Thymus (tissue), 11 donors: ENCODE data around the gene CFAP97. TPM values are rescaled to one million over a fixed set of nuclear protein-coding genes. Genes with fewer than 3 reads are reported as not detected.

Experiments used
- DNase-seq, 9 donors: peaks; one replicate each; pipeline ENCODE4 v3.0.0-alpha.2; 2013; ENCODE audit warnings: low spot score in 9 of 9, low read depth in 6 of 9, missing footprints in 1 of 9
- H3K27ac ChIP-seq, 2 donors: one replicate each; pipeline ENCODE4 v1.5.1; 2013; ENCODE audit warnings: control low read depth in 1 of 2, low read depth in 1 of 2, low read length in 1 of 2, mild to moderate bottlenecking in 1 of 2, moderate library complexity in 1 of 2
- H3K27me3 ChIP-seq, 2 donors: one replicate each; pipeline ENCODE4 v1.5.1; 2013; ENCODE audit warnings: low read length in 1 of 2; ENCODE audit not compliant: control insufficient read depth in 2 of 2, insufficient read depth in 1 of 2
- H3K36me3 ChIP-seq, 2 donors: one replicate each; pipeline ENCODE4 v1.5.1; 2013; ENCODE audit warnings: low read length in 1 of 2, mild to moderate bottlenecking in 1 of 2, moderate library complexity in 1 of 2; ENCODE audit not compliant: control insufficient read depth in 2 of 2, insufficient read depth in 2 of 2
- H3K4me1 ChIP-seq, 2 donors: one replicate each; pipeline ENCODE4 v1.5.1; 2013; ENCODE audit warnings: low read length in 2 of 2; ENCODE audit not compliant: control insufficient read depth in 2 of 2, insufficient read depth in 2 of 2
- H3K4me3 ChIP-seq, 2 donors: one replicate each; pipeline ENCODE4 v1.5.1; 2013; ENCODE audit warnings: low read length in 2 of 2, control low read depth in 1 of 2, mild to moderate bottlenecking in 1 of 2
- H3K9me3 ChIP-seq, 2 donors: one replicate each; pipeline ENCODE4 v1.5.1; 2013; ENCODE audit warnings: low read length in 1 of 2, mild to moderate bottlenecking in 1 of 2; ENCODE audit not compliant: control insufficient read depth in 2 of 2, insufficient read depth in 1 of 2
- WGBS: extraction: QIAGEN DNeasy Blood & Tissue Kit; methylation state at CpG from one replicate; pipeline ENCODE4 v1.1.7; 2013; 5-methylcytosine and 5-hydroxymethylcytosine counted together
- polyA plus RNA-seq: library from polyadenylated mRNA; stranded (reverse); fragments of 200-250 nt; gene quantifications from one replicate; pipeline ENCODE4 v1.2.3, GENCODE V29; 2013
- total RNA-seq: library from RNA; stranded (reverse); fragments of 120-200 nt; gene quantifications from one replicate; pipeline ENCODE4 v1.2.4, GENCODE V29; 2013
- donor health status: healthy.

Gene CFAP97
- total and polyA plus RNA-seq, 2 donors = 9.5 to 12.8 TPM

DNA sequence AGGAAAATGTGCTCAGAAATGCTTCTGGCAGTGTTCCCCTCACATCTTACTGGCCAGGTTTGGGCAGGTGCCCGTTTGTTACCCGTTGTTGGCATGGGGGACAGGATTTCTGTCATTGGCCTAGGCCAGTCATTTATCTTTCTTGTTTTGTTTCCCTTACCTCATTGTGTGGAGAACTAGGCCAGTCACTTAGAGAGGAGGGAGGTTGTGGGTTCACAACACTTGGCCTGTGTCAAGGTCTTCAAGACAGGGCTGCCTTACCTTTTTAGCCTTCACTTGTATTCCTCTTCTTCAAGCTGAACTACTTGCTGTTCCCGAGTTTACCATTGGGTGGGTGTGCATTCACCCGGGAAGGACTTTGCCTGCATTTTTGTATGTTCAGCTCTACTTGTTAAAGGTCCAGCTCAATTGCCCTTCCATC is 23.3 kb upstream of the CFAP97 start:
- H3K4me1 ChIP-seq = no peaks in the 10 kb centered on the region
- no peak overlapping the region for H3K27ac ChIP-seq
- H3K36me3 ChIP-seq = no peaks in the 10 kb centered on the region
- no peak for DNase-seq
- H3K9me3 ChIP-seq = no peaks in the 10 kb centered on the region
- no peaks in the 10 kb centered on the region for H3K27me3 ChIP-seq
- H3K4me3 ChIP-seq = no peak overlapping the region
- 80% methylated on average over 4 of the region's 4 CpGs for WGBS

DNA sequence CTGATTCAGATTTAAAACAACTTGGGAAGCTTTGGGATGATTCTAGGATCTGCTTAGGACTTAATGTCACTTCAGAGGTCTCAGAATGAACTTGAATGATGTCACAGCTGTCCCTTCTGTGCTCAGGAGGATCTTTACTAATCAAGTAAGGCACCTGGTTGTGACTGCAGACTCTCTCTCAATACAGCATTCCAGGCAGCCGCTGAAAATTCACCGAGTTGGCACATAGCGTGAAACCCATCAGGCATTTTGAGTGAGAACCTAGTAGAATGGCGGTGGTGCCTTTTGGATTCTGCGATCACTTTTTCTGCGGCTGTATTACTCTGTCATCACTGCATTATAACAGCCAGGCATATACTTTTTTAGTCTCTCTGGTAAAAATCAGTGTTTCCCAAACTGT is 22.1 kb upstream of the CFAP97 start:
- no peaks in the 10 kb centered on the region for H3K9me3 ChIP-seq
- no peak for DNase-seq
- H3K4me3 ChIP-seq = no peak overlapping the region
- no peaks in the 10 kb centered on the region for H3K36me3 ChIP-seq
- H3K4me1 ChIP-seq = no peaks in the 10 kb centered on the region
- WGBS = 98% methylated on average over 6 of the region's 6 CpGs
- H3K27ac ChIP-seq = no peak overlapping the region
- H3K27me3 ChIP-seq = no peaks in the 10 kb centered on the region

DNA sequence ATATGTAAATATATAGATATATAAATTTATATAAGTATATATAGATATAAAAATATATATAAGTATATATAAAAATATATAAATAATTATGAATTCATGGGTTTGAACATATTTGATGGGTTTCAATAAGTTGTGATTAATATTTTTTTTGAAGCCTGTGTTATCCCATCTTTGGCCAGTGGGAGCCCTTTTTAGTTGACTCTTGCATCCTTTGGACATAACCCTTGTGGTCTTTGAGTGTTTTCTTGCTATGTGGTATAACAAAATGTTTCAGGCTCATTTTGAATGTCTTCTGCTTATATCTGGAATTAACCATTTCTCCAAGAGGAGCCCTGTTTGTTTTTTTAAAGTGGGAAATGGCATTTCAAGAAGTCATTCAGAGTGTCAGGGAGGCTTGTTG is 20.8 kb upstream of the CFAP97 start:
- no peaks in the 10 kb centered on the region for H3K4me1 ChIP-seq
- no peaks in the 10 kb centered on the region for H3K9me3 ChIP-seq
- no peak overlapping the region for H3K27ac ChIP-seq
- DNase-seq = no peak
- no peak overlapping the region for H3K4me3 ChIP-seq
- no peaks in the 10 kb centered on the region for H3K27me3 ChIP-seq
- H3K36me3 ChIP-seq = no peaks in the 10 kb centered on the region

DNA sequence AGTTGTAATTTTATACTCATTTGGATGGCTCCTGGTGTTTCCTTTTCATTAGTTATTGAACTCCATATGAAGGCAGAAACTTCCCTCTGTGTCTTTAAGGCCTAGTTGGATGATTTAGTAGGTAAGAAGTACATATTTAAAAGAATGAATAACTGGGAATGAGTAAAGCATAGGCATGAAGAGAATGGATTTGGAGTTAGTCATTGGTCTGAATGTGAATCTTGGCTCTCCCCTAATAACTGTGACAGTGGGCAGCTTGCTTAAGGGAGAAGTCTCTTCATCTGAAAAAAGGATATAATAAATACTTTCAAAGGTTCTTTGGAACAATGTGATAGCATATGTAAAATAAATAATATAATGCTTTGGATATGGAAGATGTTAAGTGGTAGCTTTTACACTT is 18.8 kb upstream of the CFAP97 start:
- Histone ChIP-seq H3K4me3 (no peak overlapping the region), H3K27me3 (no peaks in the 10 kb centered on the region), H3K9me3 (no peaks in the 10 kb centered on the region), H3K4me1 (no peaks in the 10 kb centered on the region), H3K36me3 (no peaks in the 10 kb centered on the region), H3K27ac (no peak overlapping the region)
- DNase-seq = no peak

DNA sequence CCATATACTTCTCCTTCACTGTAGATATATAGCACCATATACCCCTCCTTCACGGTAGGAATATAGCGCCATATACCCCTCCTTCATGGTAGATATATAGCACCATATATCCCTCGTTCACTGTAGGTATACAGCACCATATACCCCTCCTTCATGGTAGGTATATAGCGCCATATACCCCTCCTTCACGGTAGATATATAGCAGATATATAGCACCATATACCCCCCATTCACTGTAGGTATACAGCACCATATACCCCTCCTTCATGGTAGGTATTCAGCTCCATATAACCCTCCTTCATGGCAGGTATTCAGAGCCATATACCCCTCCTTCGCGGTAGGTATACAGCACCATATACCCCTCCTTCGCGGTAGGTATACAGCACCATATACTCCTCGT is 18.1 kb upstream of the CFAP97 start:
- Histone ChIP-seq H3K27me3 (no peaks in the 10 kb centered on the region), H3K4me1 (no peaks in the 10 kb centered on the region), H3K9me3 (no peaks in the 10 kb centered on the region), H3K36me3 (no peaks in the 10 kb centered on the region), H3K27ac (no peak overlapping the region), H3K4me3 (no peak overlapping the region)
- WGBS = 85% methylated on average over 10 of the region's 10 CpGs
- no peak for DNase-seq

DNA sequence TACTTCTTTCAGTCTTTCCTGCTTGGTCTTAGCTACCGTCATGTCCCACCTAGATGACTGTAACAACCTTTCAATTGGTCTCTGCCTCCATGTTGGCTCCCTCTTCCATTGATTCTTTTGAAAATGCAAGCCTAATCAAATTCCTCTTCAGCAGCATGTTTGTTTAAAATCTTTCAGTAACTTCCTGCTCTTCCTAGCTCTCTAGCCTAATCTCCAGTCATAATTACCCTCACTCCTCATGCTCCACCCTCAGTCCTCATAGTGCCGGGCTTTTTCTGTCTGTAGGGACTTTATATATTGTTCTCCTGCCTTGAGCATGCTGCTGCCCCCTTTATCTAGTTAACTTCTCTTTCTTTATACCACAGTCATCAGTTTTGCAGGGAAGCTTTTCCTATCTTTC is 17.7 kb upstream of the CFAP97 start:
- DNase-seq = no peak
- whole genome bisulfite sequencing = over 99% methylated on average over 2 of the region's 2 CpGs

DNA sequence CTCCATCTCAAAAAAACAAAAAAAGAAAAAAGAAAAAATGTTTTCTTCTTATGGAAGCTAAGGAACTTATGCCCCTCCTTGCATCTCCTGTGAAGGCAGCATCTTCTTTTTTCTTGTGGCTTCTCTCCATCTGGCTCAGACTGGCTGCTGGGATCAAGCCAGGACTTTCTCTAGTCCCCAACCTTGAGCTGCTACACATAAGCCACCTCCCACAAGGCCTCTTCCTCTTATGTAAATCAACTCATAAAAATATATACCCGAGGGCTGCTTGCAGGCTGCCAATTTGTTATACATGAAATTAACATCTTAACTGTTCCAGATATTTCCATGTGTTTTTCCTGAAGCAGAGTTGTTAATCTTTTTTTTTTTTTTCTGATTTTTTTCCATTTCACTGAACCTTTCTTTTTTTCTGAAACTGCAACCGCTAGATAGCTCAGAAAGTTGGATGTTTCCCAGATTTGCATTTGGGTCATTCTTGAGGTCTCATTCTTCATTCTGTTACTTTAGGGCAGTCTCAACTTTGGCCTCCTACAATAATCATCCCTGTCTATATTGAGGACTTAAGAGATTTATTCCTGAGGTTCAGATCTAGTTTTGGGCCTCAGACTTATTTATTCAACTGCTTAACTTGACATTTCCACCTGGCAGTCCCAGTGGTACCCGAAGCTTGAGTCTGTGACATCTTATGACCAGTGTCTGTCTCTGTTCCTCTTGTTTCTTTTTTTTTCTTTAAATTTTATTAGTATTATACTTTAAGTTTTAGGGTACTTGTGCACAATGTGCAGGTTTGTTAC is 15.9 kb upstream of the CFAP97 start:
- Histone ChIP-seq H3K9me3 (no peaks in the 10 kb centered on the region), H3K4me3 (no peak overlapping the region), H3K27me3 (peaks cover 0 to 2% of the 10 kb centered on the region in 2 donors), H3K4me1 (no peaks in the 10 kb centered on the region), H3K27ac (no peak overlapping the region), H3K36me3 (no peaks in the 10 kb centered on the region)
- WGBS = 66% methylated on average over 3 of the region's 3 CpGs
- DNase-seq = no peak

More for the DNA sequence above, 17.7 kb upstream of the CFAP97 start:
- H3K27me3 ChIP-seq = no peaks in the 10 kb centered on the region
- no peak overlapping the region for H3K4me3 ChIP-seq
- no peaks in the 10 kb centered on the region for H3K36me3 ChIP-seq
- no peaks in the 10 kb centered on the region for H3K9me3 ChIP-seq
- no peak overlapping the region for H3K27ac ChIP-seq
- no peaks in the 10 kb centered on the region for H3K4me1 ChIP-seq

DNA sequence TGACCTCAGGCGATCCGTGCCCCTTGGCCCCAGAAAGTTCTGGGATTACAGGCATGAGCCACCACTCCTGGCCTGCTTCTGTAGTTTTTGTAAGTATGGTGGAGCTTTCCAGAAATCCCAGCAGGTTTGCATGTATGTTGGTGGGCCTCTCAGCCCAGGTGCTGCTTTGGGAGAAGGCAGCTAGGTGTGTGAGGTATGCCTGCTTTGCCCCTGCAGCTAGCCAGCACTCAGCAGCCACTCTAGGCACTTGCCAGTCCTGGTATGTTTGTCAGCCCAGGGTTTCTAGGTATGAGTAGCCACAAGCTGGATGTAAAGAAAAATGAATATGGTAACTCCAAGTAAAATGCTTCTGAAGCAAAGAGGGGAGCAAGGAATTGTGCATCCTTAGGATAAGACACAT is 14.5 kb upstream of the CFAP97 start:
- H3K27me3 ChIP-seq = peaks cover 0 to 12% of the 10 kb centered on the region in 2 donors
- no peak overlapping the region for H3K27ac ChIP-seq
- H3K9me3 ChIP-seq = no peaks in the 10 kb centered on the region
- no peaks in the 10 kb centered on the region for H3K4me1 ChIP-seq
- no peaks in the 10 kb centered on the region for H3K36me3 ChIP-seq
- WGBS = 98% methylated on average over 2 of the region's 2 CpGs
- DNase-seq = no peak
- H3K4me3 ChIP-seq = no peak overlapping the region

DNA sequence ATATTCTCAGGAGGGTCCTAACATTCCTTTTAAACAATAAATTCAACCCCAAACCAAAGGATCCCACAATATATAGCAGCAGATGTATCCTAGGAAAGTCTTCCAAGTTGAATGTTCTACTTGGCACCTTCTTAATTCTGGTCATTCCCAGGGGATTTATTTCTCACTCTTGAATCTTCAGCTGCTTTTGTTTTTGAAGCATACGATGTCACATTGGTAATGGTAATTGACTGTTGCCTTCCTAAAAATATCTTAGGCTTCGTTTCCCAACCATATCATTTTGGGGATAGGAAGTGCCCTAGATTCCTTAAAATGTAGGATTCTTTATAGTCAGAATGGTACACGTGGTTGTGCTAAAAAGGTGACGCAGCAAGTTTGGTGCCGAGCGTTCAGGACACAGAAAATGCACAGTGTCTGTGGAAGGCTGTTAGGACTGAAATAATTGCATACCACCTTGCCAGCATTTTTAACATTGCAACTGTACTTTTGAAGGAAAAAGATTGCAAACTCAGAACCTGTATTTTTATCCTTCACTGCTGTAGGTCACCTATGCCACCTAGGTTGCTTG is 13.7 kb upstream of the CFAP97 start:
- no peaks in the 10 kb centered on the region for H3K36me3 ChIP-seq
- DNase-seq = no peak
- no peaks in the 10 kb centered on the region for H3K4me1 ChIP-seq
- H3K4me3 ChIP-seq = no peak overlapping the region
- H3K27me3 ChIP-seq = peaks cover 0 to 20% of the 10 kb centered on the region in 2 donors
- H3K9me3 ChIP-seq = no peaks in the 10 kb centered on the region
- H3K27ac ChIP-seq = no peak overlapping the region
- 93% methylated on average over 6 of the region's 6 CpGs for WGBS
